Measurements from ENCODE around the gene ISLR. TPM values are rescaled to one million over a fixed set of nuclear protein-coding genes. Genes with fewer than 3 reads are reported as not detected.
A peak's percentile ranks its signal among the peaks of the same experiment; 100 is the strongest.

Gene ISLR, protein sequence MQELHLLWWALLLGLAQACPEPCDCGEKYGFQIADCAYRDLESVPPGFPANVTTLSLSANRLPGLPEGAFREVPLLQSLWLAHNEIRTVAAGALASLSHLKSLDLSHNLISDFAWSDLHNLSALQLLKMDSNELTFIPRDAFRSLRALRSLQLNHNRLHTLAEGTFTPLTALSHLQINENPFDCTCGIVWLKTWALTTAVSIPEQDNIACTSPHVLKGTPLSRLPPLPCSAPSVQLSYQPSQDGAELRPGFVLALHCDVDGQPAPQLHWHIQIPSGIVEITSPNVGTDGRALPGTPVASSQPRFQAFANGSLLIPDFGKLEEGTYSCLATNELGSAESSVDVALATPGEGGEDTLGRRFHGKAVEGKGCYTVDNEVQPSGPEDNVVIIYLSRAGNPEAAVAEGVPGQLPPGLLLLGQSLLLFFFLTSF
- 1 to 10 TPM; 2.3 to 5.3 TPM for polyA plus RNA-seq

DNA sequence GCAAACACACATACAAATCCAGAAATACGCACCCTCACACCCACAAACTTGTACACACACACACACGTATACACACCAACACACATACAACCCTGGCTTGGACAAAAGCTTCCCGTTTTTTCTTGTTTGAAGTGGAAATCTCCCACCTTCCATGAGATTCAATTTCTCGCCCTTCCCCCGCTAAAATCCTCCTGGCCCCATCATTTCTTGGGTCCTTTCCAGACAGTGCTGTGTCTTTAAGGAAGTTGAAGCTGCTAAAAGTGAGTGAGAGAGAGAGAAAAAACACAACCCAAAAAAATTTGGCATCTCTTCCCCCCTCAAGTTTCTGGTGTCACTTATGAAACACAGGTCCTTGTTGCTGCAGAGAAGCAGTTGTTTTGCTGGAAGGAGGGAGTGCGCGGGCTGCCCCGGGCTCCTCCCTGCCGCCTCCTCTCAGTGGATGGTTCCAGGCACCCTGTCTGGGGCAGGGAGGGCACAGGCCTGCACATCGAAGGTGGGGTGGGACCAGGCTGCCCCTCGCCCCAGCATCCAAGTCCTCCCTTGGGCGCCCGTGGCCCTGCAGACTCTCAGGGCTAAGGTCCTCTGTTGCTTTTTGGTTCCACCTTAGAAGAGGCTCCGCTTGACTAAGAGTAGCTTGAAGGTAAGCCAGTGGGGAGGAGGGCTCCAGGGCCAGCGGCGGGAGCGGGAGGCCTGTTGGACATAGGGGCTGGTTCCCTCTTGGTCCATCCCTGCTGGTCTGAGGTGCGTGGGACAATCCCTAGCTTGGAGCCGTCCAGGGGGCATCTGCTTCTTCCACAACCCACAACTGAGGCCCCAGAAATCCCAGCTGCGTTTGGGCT is at the start of gene ISLR:
TSS of gene ISLR (plus strand) at position 331 of the 839 bp plus-strand sequence. CDS start 1,149 bp downstream, outside the sequence.
- Histone ChIP-seq H3K36me3 (ENCODE audit: control insufficient read depth in 2 of 2, insufficient read depth in 2 of 2, low read length in 1 of 2) (no peaks in the 10 kb centered on the region), H3K27ac (ENCODE audit: low read depth in 2 of 2, low read length in 1 of 2) (peak within 1 kb of the TSS; percentile 50 to 61), H3K4me3 (ENCODE audit: low read depth in 1 of 2, low read length in 2 of 2) (peak within 1 kb of the TSS in 1 of 2 donors; percentile 4), H3K27me3 (ENCODE audit: control insufficient read depth in 1 of 2, insufficient read depth in 2 of 2, low read length in 2 of 2) (no peaks in the 10 kb centered on the region), H3K9me3 (ENCODE audit: control insufficient read depth in 2 of 2, insufficient read depth in 1 of 2, low read depth in 1 of 2, low read length in 1 of 2) (no peaks in the 10 kb centered on the region), H3K4me1 (ENCODE audit: control insufficient read depth in 2 of 2, insufficient read depth in 2 of 2, low read length in 1 of 2) (peaks cover 0 to 3% of the 10 kb centered on the region in 2 donors)
- WGBS, 2 donors: 47 to 50% methylated on average over 20 of the region's 20 CpGs

DNA sequence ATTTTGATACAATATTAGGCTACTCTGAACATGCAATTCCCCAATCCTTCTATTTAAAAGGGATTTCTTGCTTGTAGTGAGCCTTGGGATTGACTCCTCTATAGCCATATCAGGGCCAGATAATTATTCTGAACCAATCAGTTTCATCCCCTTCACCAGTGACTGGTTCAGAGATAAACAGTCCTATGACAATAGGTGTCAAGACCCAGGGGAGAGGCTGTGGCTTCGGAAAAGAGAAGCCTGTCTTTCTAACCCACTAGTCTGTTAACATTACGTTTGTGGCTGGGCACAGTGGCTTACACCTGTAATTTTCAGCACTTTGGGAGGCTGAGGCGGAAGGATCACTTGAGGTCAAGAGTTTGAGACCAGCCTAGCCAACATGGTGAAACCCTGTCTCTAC is 49.3 kb upstream of the ISLR start:
- Histone ChIP-seq H3K9me3 (ENCODE audit: control insufficient read depth in 2 of 2, insufficient read depth in 1 of 2, low read depth in 1 of 2, low read length in 1 of 2) (no peaks in the 10 kb centered on the region), H3K27me3 (ENCODE audit: control insufficient read depth in 1 of 2, insufficient read depth in 2 of 2, low read length in 2 of 2) (peaks cover 5 to 6% of the 10 kb centered on the region in 2 donors), H3K4me1 (ENCODE audit: control insufficient read depth in 2 of 2, insufficient read depth in 2 of 2, low read length in 1 of 2) (peaks cover 0 to 6% of the 10 kb centered on the region in 2 donors), H3K4me3 (ENCODE audit: low read depth in 1 of 2, low read length in 2 of 2) (no peak overlapping the region), H3K36me3 (ENCODE audit: control insufficient read depth in 2 of 2, insufficient read depth in 2 of 2, low read length in 1 of 2) (no peaks in the 10 kb centered on the region), H3K27ac (ENCODE audit: low read depth in 2 of 2, low read length in 1 of 2) (no peak overlapping the region)
- whole genome bisulfite sequencing, 2 donors: 68 to 71% methylated on average over 3 of the region's 3 CpGs

DNA sequence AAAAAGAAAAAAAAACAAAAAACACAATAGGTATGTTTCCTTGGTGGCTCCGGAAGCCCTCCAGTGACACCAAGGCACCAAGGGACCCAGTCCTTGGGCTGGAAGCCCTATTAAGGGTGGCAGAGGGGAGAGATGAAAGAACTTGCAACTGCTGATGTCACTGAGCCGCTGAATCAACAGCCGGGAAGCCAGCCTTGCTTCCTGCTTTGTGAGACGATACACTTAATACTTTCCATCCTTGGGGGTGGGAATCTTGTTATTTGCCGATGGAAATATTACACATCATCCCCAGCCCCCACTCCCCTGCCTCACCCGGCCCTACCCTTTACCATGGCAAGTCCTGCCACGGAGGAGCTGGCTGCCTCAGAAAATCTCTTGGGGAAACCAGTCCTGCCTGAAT is 48.8 kb upstream of the ISLR start:
- H3K27me3 ChIP-seq (ENCODE audit: control insufficient read depth in 1 of 2, insufficient read depth in 2 of 2, low read length in 2 of 2): peaks cover 5 to 12% of the 10 kb centered on the region in 2 donors
- H3K9me3 ChIP-seq (ENCODE audit: control insufficient read depth in 2 of 2, insufficient read depth in 1 of 2, low read depth in 1 of 2, low read length in 1 of 2): no peaks in the 10 kb centered on the region
- H3K4me1 ChIP-seq (ENCODE audit: control insufficient read depth in 2 of 2, insufficient read depth in 2 of 2, low read length in 1 of 2): peaks cover 0 to 6% of the 10 kb centered on the region in 2 donors
- H3K4me3 ChIP-seq (ENCODE audit: low read depth in 1 of 2, low read length in 2 of 2): no peak overlapping the region
- H3K27ac ChIP-seq (ENCODE audit: low read depth in 2 of 2, low read length in 1 of 2): no peak overlapping the region
- WGBS, 2 donors: 53 to 58% methylated on average over 7 of the region's 7 CpGs
- no peaks in the 10 kb centered on the region for H3K36me3 ChIP-seq (ENCODE audit: control insufficient read depth in 2 of 2, insufficient read depth in 2 of 2, low read length in 1 of 2)

DNA sequence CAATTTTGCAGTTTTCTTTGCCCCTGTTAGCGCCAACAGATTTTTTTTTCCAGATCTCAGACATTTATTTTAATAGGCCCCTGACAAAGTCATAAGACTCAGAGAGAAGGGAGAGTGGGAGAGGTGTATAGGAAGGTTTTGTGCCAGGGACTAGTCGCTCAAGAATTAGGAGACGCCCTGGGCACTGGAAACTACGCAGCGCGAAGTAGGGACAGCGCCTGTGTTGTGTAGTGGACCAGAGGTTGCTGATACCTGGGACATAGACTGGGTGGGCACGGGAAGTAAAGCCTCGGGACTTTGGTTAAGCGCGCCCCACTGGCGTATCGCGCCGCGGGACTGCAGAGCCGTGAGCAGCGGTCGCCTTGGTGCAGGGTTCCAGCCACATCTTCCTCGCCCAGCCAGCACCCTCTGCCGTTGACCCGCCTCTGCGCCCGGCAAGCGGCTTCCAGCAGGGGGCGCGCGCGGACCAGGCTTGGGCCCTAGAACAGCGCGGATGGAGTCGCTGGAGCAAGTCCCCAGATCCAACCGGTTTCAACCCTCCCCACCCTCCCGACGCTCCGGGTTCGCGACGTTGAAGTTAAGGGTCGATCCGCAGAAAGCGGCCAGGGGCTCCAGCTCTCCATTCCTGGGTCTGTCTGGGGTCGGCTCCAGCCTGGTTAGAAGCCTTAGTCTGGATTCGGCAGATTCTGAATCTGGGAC is 46.1 kb upstream of the ISLR start:
- Histone ChIP-seq H3K27me3 (ENCODE audit: control insufficient read depth in 1 of 2, insufficient read depth in 2 of 2, low read length in 2 of 2) (peaks cover 10 to 32% of the 10 kb centered on the region in 2 donors), H3K27ac (ENCODE audit: low read depth in 2 of 2, low read length in 1 of 2) (no peak overlapping the region)
- 7 to 8% methylated on average over 44 of the region's 44 CpGs for WGBS, 2 donors

DNA sequence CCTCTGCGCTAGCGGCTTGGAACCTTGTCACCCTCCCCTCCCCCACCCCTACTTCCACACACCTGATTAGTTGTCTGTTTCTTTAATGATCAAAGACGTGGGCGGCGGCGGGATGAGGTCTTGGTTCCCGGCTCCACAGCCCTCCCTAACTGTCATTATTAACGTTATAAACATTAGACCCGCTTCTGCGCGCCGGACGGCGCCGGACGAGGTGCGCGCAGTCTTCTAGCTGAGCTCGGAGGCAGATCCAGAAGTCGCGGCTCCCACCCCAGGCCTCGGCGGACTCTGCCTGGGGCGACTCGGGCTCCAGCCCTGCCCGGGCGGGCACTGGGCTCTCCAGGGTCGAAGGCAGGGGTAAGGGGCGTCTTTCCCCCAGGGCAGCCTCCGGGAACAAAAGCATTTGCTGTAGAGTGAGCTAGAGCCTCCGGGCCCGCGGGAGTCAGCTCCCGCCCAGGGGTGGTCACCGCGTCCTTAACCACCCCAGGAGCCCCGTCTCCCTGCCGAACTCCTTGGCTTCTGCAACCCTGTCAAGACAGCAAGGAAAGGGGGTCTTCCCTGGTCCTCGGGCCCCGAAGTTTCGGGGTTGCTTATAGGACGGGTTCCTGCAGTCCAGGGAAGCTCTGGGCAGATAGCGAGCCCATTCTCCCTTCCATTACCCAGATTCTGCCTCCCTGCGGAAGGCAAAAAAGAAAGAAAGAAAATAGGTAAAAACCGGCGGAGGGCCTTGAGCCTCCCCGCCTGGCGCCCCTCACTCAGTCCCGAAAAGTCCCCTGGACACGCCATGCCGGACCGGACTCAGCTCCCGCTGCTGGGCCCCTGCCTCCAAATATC is 45.3 kb upstream of the ISLR start:
- Histone ChIP-seq H3K27me3 (ENCODE audit: control insufficient read depth in 1 of 2, insufficient read depth in 2 of 2, low read length in 2 of 2) (peaks cover 10 to 34% of the 10 kb centered on the region in 2 donors), H3K36me3 (ENCODE audit: control insufficient read depth in 2 of 2, insufficient read depth in 2 of 2, low read length in 1 of 2) (no peaks in the 10 kb centered on the region), H3K4me3 (ENCODE audit: low read depth in 1 of 2, low read length in 2 of 2) (peak overlapping the region; percentile 25 to 27), H3K9me3 (ENCODE audit: control insufficient read depth in 2 of 2, insufficient read depth in 1 of 2, low read depth in 1 of 2, low read length in 1 of 2) (peaks cover 0 to 7% of the 10 kb centered on the region in 2 donors), H3K4me1 (ENCODE audit: control insufficient read depth in 2 of 2, insufficient read depth in 2 of 2, low read length in 1 of 2) (peaks cover 3 to 9% of the 10 kb centered on the region in 2 donors), H3K27ac (ENCODE audit: low read depth in 2 of 2, low read length in 1 of 2) (no peak overlapping the region)
- 7 to 8% methylated on average over 53 of the region's 53 CpGs for WGBS, 2 donors

More for the DNA sequence above, 46.1 kb upstream of the ISLR start:
- H3K36me3 ChIP-seq (ENCODE audit: control insufficient read depth in 2 of 2, insufficient read depth in 2 of 2, low read length in 1 of 2): no peaks in the 10 kb centered on the region
- H3K4me3 ChIP-seq (ENCODE audit: low read depth in 1 of 2, low read length in 2 of 2): peak overlapping the region; percentile 25 to 27
- H3K9me3 ChIP-seq (ENCODE audit: control insufficient read depth in 2 of 2, insufficient read depth in 1 of 2, low read depth in 1 of 2, low read length in 1 of 2): peaks cover 0 to 3% of the 10 kb centered on the region in 2 donors
- H3K4me1 ChIP-seq (ENCODE audit: control insufficient read depth in 2 of 2, insufficient read depth in 2 of 2, low read length in 1 of 2): peaks cover 0 to 9% of the 10 kb centered on the region in 2 donors

DNA sequence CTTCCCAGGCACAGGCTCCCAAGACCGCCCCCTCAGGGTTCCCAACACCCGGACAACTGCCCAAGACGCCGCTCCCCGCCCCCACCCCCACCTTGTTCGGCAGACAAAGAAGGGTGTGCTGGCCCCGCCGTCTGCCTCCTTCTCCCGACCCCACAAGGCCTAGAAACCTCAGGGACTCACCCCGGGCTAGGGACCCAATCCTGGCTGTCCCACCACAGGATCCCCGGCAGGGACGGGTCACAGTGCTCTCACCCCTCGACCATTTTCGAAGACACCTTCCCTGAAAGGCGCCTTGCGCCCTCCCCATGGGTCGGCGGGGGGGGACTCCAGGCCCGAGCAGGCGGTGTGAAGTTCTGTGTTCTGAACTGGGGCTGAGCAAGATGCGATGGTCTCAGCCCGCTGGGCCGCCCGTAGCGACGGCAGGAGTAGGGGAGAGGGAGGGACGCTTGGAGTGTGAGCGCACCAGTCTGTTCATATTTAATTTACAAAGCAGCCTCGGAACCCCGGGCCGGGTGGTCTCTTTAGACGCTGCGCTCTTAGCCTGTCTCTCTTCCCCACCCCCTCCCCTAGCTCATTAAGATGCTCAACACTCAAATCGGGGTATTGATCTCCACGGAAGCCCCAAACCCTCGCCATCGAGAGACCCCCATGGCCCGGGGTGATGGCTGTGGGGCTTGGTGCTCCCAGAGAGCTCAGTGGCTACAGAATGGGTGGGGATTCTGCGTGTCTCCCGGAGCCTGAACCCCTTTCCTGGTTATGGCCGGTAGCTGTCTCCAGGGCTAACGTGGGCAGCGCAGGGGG is 44.5 kb upstream of the ISLR start:
- Histone ChIP-seq H3K27ac (ENCODE audit: low read depth in 2 of 2, low read length in 1 of 2) (no peak overlapping the region), H3K4me3 (ENCODE audit: low read depth in 1 of 2, low read length in 2 of 2) (no peak overlapping the region), H3K36me3 (ENCODE audit: control insufficient read depth in 2 of 2, insufficient read depth in 2 of 2, low read length in 1 of 2) (no peaks in the 10 kb centered on the region), H3K4me1 (ENCODE audit: control insufficient read depth in 2 of 2, insufficient read depth in 2 of 2, low read length in 1 of 2) (peaks cover 3 to 9% of the 10 kb centered on the region in 2 donors), H3K27me3 (ENCODE audit: control insufficient read depth in 1 of 2, insufficient read depth in 2 of 2, low read length in 2 of 2) (peaks cover 10 to 40% of the 10 kb centered on the region in 2 donors), H3K9me3 (ENCODE audit: control insufficient read depth in 2 of 2, insufficient read depth in 1 of 2, low read depth in 1 of 2, low read length in 1 of 2) (peaks cover 0 to 10% of the 10 kb centered on the region in 2 donors)
- WGBS, 2 donors: 11 to 12% methylated on average over 43 of the region's 43 CpGs

DNA sequence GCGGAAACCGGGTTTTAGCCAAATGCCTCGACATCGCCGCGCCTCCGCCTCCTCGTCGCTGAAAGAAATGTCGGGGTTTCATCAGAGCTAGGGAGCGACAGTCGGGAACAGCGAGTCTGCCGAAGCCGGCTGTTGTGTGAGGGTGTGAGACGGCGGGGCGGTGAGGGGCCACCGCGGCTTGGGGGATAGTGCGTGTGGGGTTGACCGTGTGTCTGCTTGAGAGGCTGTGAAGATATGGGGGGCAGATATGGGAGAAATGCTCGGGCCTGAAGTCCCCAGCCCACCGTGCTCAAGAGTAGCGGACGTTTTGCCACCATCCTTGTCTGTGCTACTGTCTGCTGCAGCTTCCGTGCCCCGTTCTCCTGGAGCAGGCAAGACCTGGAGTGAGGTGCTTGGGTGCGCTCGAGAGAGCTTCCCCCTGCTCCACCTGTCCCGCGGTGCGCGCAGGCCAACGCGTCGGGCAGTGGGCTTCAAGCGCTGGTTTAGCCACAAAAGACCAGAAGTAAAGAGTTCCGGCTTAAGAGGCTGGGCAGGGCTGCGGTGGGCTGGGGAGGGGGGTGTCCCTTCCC is 43.8 kb upstream of the ISLR start:
- peaks cover 13 to 42% of the 10 kb centered on the region in 2 donors for H3K27me3 ChIP-seq (ENCODE audit: control insufficient read depth in 1 of 2, insufficient read depth in 2 of 2, low read length in 2 of 2)
- peaks cover 3 to 9% of the 10 kb centered on the region in 2 donors for H3K4me1 ChIP-seq (ENCODE audit: control insufficient read depth in 2 of 2, insufficient read depth in 2 of 2, low read length in 1 of 2)
- H3K36me3 ChIP-seq (ENCODE audit: control insufficient read depth in 2 of 2, insufficient read depth in 2 of 2, low read length in 1 of 2): no peaks in the 10 kb centered on the region
- peaks cover 0 to 10% of the 10 kb centered on the region in 2 donors for H3K9me3 ChIP-seq (ENCODE audit: control insufficient read depth in 2 of 2, insufficient read depth in 1 of 2, low read depth in 1 of 2, low read length in 1 of 2)
- no peak overlapping the region for H3K4me3 ChIP-seq (ENCODE audit: low read depth in 1 of 2, low read length in 2 of 2)
- no peak overlapping the region for H3K27ac ChIP-seq (ENCODE audit: low read depth in 2 of 2, low read length in 1 of 2)
- 3 to 7% methylated on average over 34 to 40 of the region's 40 CpGs for WGBS, 2 donors
